Measurements from ENCODE around the gene CD300H.

Gene CD300H

DNA sequence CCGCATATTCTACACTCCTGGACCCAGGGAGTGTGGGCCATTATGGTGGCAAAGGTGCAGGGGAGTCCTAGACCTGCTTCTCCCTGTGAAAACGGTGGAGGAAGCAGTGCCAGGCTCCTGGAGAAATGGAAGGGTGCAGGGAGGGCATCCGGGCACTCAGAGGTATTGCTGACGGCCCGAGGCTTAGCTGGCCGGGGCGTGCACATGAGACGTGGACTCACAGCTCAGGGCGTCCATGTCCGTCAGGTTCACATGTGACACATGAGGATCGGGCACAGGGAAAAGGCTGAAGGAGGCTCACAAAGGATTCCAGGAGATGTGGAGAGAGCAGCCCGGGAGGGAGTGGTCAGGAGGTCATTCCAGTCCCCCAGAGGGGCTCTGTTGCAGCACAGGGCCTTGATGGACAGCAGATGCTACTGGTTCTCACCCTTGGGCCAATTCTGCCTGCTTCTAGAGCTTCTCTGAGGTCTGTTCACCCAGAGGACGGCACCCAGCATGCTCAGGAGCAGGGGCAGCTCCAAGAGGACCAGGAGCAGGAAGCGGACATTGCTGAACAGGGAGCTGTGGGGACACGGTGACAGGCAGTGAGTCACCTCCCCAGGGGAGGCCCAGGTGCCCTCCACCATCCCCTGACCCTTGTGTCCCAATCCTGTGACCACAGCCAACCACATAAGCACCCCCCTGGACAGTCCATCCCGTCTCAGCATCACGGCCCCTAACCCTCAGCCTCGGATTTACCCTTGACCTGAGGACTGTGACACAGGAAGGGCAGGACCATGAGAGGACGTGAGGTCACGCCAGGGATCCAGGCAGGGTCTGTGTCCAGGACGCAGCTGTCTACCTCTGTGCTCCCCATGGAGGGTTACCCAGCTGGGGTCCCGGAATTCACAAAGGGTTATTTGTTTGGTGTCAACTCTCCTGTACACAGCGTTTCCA is 25.9 kb downstream of the CD300H start:
- in situ Hi-C loops (cut with HindIII; ENCODE audit: low sequenced_read_pairs) = no loop called here
- no peak for TF ChIP-seq CTCF (IDR thresholded peaks at IDR 0.05; ENCODE audit: low read depth, low read length)

DNA sequence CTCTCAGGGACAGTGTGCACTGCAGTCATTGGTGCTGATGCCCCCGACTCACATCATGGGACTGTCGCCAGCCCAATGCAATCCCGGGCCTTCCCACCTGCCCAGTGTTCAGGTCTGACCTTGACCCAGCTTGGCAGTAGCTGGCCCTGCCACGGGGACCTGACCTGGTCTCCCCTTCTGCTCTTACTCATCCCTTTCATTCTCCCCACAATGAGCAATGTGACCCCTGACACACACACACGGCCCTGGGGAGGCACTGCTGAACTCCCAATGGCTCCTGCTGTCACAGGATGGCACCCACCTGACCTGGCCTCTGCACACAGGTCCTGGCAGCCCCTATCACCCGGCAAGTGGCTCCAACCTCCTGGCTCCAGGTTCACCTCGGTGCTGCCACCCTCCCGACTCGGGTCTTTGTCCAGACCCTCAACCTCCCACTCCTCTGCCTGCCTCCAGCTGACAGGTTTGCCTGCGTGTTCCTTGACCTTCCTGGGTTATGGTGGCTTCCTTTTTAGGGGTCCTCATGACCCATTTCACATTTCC is 28.0 kb downstream of the CD300H start:
- in situ Hi-C loops (cut with HindIII; ENCODE audit: low sequenced_read_pairs) = no loop called here
- no peak for DNase-seq (ENCODE audit: low read depth, low spot score)
- TF ChIP-seq CTCF (IDR thresholded peaks at IDR 0.05; ENCODE audit: low read depth, low read length) = no peak
- no peak overlapping the region for H3K4me3 ChIP-seq (ENCODE audit: low read depth, low read length)

More for the DNA sequence above, 25.9 kb downstream of the CD300H start:
- DNase-seq (ENCODE audit: low read depth, low spot score) = no peak
- H3K4me3 ChIP-seq (ENCODE audit: low read depth, low read length) = no peak overlapping the region

GRCh38 chr17:74536890-74537289 is 30.4 kb downstream of the CD300H start:
- DNase-seq (ENCODE audit: low read depth, low spot score) = no peak
- no peak for TF ChIP-seq CTCF (IDR thresholded peaks at IDR 0.05; ENCODE audit: low read depth, low read length)
- in situ Hi-C loops (cut with HindIII; ENCODE audit: low sequenced_read_pairs) = no loop called here
- no peak overlapping the region for H3K4me3 ChIP-seq (ENCODE audit: low read depth, low read length)

DNA sequence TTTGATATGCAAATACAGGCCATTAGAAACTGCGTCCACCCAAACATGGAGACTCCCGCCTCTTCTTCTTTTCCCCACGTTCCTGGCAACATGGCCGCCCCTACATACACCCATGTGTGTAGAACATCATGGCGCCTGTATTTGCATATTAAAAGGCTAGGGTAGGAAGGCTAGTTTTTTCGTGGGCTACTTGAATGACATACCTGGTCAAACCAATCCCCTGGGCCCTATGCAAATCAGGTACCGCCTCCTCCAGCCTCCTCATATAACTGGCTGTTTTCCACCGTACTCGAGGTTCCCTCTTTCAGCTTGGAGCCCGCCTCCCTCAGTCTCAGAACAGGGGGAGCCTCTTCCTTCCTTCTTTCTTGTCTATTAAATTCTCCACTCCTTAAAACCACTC is 35.2 kb downstream of the CD300H start:
- no peak overlapping the region for H3K4me3 ChIP-seq (ENCODE audit: low read depth, low read length)
- in situ Hi-C loops (cut with HindIII; ENCODE audit: low sequenced_read_pairs) = no loop called here

GRCh38 chr17:74531231-74531761 is 36.0 kb downstream of the CD300H start, which contains the start of gene CD300LB:
Gene CD300LB, minus strand, starts transcription at chr17:74531475. Its CDS starts 125 bp downstream, at chr17:74531350.
- in situ Hi-C loops (cut with HindIII; ENCODE audit: low sequenced_read_pairs) = no loop called here
- no peak within 1 kb of the TSS for H3K4me3 ChIP-seq (ENCODE audit: low read depth, low read length)
- no peak for DNase-seq (ENCODE audit: low read depth, low spot score)
- no peak for TF ChIP-seq CTCF (IDR thresholded peaks at IDR 0.05; ENCODE audit: low read depth, low read length)

More for the DNA sequence above, 35.2 kb downstream of the CD300H start:
- DNase-seq (ENCODE audit: low read depth, low spot score) = no peak
- no peak for TF ChIP-seq CTCF (IDR thresholded peaks at IDR 0.05; ENCODE audit: low read depth, low read length)

GRCh38 chr17:74530831-74531150 is 36.5 kb downstream of the CD300H start:
- H3K4me3 ChIP-seq (ENCODE audit: low read depth, low read length) = no peak overlapping the region
- TF ChIP-seq CTCF (IDR thresholded peaks at IDR 0.05; ENCODE audit: low read depth, low read length) = no peak
- in situ Hi-C loops (cut with HindIII; ENCODE audit: low sequenced_read_pairs) = no loop called here
- no peak for DNase-seq (ENCODE audit: low read depth, low spot score)
